GM18505 (cell line): ENCODE data around the gene DDC.
"Not testable (repeated sequence)": the region's sequence is repeated elsewhere in the genome, so short reads cannot be mapped to it uniquely, and the experiment has no call there.

ENCODE experiments used
- ATAC-seq: cut with Tn5 transposase; IDR thresholded peaks from one replicate; pipeline ENCODE4 v1.9.1; 2021; ENCODE audit not compliant: unreplicated experiment
- POLR2A ChIP-seq: IDR thresholded peaks from 4 replicates; pipeline ENCODE4 v1.6.1; 2011; ENCODE audit warnings: borderline replicate concordance; ENCODE audit not compliant: insufficient read depth, insufficient read length; ENCODE audit errors: extremely low read depth

The DDC gene

DNA sequence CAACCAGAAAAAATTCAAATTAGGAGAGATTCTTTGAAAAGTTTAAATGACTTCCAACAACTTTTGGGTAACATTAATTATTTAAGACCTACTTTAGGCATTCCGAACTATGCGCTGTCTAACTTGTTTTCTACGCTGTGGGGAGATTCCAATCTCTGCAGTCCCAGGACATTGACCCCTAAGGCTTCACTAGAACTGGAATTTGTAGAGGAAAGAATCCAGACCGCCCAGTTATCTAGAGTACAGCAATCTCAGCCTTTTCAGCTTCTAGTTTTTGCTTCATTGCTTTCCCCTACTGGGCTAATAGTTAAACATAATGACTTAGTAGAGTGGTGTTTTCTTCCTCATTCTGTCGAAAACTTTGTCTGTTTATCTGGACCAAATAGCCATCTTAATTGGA lies 14.9 kb upstream of the DDC start:
- ATAC-seq = no peak
- no peak for TF ChIP-seq POLR2A

DNA sequence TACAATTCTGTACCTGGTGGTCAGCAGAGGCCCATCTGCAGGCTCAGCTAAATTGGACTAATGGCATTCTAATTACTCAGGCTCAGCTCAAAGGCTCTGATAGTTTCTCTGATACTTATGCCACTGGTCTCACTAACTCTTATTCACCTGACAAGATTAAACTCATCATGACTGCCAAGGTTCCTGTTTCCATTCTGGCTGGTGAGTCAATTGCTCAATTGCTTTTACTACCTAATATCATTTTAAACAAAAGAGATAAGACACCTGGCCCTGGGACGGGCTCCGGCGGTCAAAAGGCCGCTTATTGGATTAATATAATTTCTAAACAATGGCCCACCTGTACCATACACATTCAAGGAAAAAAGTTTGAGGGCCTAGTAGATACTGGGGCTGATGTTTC lies 12.9 kb upstream of the DDC start:
- not testable (repeated sequence) for ATAC-seq

DNA sequence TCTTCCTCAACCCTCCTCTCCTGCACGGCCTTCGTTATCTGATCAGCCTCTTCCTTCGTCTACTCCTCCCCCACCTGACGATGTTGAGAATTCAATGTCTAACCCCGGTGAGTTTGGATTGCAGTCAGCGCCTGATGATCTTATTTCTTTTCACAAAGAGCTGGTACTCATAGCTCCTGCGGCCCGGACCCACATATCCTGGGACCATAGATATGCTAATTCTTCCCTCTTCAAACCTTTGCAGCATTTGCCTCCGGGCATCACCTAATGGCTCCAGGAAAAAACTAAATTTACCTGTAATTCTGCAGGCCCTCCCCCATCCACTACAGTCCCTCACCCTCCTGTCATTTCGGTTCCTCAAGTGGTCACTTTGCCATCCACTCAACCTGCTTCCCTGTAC lies 12.4 kb upstream of the DDC start:
- no peak for ATAC-seq
- no peak for TF ChIP-seq POLR2A

DNA sequence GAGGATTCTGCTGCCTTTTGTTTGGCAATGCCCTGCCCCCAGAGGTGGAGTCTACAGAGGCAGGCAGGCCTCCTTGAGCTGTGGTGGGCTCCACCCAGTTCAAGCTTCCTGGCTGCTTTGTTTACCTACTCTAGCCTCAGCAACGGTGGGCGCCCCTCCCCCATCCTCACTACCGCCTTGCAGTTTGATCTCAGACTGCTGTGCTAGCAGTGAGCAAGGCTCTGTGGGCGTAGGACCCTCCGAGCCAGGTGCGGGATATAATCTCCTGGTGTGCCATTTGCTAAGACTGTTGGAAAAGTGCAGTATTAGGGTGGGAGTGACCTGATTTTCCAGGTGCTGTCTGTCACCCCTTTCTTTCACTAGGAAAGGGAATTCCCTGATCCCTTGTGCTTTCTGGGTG lies 11.2 kb upstream of the DDC start:
- not testable (repeated sequence) for ATAC-seq

DNA sequence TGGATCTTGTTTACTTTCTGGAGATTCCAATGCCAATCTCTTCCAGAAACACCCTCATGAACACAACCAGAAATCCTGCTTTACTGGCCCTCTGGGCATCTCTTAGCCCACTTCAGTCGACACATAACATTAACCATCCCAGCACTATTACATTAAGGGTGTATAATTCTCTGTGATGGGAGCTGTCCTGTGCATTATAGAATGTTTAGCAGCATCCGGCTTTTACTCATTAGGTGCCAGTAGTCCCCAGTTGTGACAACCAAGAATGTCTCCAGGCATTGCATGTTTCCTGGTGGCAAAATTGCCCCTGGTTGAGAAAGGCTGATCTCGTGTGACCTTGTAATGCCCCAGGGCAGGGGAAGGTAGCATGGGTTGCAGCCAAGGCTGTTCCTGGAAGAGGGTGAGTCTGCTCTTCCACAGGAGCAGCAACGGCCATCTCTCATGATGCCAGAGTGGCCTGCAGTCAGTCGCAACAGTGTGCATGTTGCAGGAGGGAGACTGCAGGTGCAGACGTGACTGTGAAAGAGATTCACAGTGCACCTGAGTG lies 2.6 kb upstream of the DDC start:
- ATAC-seq = no peak
- TF ChIP-seq POLR2A = no peak

DNA sequence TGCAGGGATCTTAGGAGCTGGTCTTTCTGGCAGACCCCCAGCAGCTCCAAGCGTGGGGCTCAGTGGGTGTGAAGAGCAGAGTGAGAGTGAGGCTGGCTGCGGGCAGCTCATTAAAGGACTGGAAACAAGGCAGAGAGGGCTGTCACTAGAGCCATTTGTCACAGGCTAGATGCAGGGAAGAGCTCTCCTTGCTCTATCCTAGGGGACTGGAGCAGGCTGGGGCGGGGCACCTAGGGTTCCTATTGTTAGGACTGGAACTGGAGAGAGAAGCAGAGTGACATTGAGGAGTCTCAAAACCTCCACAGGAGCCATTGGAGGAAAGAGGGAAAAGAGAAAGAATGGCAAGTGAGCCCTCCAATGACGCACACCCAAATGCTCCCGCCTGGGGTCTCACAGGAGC lies 772 bp upstream of the DDC start:
- no peak for ATAC-seq
- no peak for TF ChIP-seq POLR2A

DNA sequence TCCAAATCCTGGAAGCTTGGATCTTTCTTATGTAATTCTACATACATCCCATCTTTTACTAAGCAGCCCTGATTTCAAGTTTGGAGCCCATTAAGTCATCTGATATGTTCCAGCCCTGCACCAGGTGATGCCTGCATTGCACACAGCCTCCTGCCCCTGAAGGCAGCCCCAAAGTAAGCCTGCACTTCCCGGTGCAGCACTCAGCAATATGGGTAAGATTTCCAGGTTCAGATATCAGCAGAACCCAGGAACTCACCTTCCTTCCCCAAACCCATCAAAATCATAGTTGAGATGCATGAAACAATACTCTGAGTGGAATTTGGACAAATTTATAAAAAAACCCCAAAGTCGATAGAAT lies 333 bp upstream of the DDC start:
- no peak for TF ChIP-seq POLR2A
- no peak for ATAC-seq

DNA sequence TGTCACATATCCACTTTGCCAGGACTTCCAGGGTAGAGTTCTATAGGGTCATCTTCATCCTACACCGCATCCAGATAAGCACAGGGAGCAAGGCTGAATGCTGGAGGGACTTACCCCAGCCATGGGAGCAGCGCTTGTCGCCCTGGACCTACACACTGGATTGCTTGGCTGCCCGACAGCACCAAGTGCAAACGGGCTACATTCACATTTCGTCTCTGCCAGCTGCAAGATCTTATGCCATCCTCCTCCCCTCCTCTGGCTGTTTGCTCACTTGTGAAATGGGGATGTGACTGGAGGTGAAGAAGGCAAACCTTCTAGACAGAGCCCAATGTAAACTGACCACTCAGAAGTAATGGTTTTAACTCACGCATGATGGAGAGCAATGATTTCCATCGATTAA lies 1.0 kb downstream of the DDC start:
- no peak for ATAC-seq
- no peak for TF ChIP-seq POLR2A

DNA sequence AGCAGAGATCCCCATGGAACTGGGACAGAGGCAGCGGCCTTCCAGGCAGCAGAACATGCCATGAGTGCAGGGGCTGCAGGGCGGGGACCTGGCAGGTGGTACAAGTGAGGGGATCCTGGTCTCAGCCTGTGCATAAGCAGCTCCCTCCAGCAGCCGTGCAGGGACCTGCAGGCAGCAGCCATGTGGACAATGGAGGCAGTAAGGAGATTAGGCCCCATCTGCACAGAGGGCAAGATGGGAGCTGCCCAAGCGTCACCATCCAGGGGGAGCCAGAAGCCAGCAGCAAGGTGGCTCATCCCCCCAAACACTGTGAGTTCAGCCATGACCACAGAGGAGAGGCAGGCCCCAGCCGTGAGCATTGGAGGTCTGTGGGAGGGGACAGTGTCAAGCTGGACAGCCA lies 3.1 kb downstream of the DDC start:
- no peak for TF ChIP-seq POLR2A
- no peak for ATAC-seq

DNA sequence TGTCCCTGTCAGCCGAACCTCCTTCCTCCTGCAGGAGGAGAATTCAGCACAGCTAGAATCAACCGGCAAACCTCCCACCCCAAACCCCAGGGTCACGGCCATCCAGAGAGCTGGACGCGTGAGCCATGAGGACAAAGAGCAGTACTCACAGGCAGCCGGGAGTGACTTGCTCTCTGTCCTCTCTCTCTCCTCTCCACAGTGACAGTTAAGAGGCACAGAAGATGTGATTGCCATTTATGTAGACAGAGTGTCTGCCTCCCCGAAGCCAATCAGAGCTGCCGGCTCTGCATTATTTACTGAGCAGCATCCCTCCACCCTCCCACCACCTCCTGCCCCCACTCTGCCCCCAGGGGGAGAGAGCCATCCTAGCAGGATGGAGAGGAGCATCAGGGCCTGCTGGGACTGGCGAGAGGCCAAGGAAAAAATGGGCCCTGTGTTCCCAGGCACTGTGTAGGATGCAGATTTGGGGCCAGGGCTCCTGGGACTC lies 4.3 kb downstream of the DDC start:
- TF ChIP-seq POLR2A = no peak
- no peak for ATAC-seq

DNA sequence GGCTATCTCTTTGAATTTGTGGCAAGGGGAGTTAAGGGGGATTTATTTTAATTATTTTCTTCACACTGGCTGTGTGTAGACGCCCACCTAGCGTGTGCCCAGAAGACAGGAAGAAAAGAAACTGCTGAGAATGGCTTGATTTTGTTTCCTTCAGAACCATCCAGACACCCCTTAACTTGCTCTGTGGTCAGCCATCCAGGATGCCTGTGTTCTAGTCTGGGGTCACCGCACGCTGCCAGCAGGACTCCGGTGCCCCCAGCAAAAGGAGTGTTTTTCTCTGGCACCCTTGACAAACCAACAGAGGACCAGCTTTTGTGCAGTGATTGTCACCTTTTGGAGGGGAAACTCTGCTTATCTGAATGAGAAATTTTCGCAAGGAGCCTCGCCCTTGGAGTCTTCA lies 5.3 kb downstream of the DDC start:
- TF ChIP-seq POLR2A = no peak
- ATAC-seq = no peak

DNA sequence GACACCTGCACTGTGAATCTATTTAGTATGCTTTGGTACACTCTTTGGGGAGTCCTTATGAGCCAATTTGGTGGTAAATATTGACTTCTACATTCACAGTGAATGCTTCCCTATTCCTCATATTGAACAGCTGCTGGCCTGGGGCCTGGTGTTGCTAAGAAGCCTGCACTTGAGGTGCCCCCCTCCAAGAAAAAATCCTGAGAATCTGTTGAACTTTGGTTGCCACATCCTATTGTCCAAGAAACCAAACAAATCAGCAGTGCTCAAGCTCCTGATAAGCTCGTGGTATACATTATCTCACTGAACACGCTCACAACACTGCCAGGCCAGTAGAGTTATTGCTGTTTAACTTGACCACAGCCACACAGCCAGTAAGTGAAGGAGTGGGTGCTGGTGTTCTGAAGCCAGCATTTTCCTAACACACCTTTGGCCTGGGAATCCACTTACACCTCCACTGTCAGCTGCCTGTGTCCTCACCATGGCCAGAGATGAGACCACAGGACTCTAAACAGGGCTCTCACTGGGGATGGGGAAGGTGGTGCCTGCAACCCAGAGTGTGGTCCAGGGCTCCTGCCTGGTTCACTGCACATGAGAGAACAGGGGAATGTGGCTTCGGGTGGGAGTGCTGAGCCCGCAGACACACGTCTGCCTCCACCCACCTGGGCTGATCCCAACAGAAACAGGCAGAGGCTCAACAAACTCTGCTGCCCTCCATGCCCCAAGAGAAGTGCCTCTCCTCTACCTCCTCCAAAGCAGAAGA lies 6.7 kb downstream of the DDC start:
- no peak for ATAC-seq
- no peak for TF ChIP-seq POLR2A

DNA sequence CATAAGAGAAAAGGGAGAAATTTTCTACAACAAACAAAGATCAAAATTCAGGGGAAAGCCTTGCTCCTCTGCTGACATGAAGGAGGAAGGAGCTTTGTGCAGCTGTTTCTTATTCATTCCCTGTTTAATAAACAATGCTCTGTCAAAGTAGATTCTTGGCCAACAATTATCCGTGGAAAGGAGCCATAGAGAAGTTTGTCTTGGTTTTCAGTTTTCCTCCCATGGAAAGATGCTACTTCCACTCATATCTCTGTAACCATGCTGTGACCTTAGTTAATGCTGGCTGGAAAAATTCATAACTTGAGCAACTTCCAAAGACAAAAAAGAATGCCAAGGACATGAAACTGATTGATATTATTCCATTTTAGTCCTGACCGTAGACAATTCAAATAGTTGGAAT lies 8.1 kb downstream of the DDC start:
- no peak for TF ChIP-seq POLR2A
- no peak for ATAC-seq

DNA sequence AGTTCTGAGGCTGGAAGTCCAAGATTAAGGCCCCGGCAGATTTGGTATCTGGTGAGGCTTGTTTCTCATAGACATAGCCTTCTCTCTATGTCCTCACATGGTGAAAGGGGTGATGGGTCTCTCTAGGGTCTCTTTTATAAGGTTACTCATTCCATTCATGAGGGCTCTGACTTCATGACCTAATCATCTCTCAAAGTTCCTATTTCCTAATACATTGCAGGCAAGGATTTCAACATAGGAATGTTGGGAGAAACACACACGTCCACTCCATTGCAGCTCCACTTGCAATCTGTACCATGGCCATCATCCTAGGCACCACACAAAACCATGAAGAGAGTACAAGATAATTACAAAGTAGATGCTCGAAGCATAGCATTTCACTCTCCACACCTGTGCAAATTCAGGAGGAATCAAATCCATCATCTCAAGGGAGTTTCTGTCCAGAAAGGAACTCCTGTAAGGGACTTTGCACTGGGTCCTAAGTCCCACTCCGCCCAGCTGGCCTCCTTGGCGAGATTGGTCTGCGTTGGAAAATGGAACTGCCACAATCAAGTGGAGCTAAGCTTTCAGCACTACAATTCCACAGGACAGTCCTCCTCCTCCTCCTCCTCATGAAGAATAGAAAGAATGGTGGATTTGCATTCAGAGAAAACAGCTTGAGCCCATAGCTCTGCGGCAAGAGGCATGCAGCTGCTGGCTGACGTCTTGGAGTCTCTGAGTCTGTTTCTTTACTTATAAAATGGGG lies 8.8 kb downstream of the DDC start:
- no peak for TF ChIP-seq POLR2A
- no peak for ATAC-seq
